HG02798 (cell line): ENCODE results near the gene REC8.
"Not testable (repeated sequence)": the region's sequence is repeated elsewhere in the genome, so short reads cannot be mapped to it uniquely, and the experiment has no call there.

Experiments
- ATAC-seq: cut with Tn5 transposase; IDR thresholded peaks from one replicate; pipeline ENCODE4 v1.9.1; 2021; ENCODE audit warnings: mild to moderate bottlenecking; ENCODE audit not compliant: unreplicated experiment, poor library complexity

REC8 gene

GRCh38 chr14:24196071-24197055 lies 24.5 kb downstream of the REC8 start:
- ATAC-seq, result peak; percentile 24

GRCh38 chr14:24197056-24197450 lies 25.2 kb downstream of the REC8 start:
- ATAC-seq, result no peak

- ATAC-seq, result no peak
Measured at GRCh38 chr14:24198814-24199524, 27.1 kb downstream of the REC8 start.

GRCh38 chr14:24202538-24202937 lies 30.7 kb downstream of the REC8 start:
- not testable (repeated sequence) for ATAC-seq

- ATAC-seq, result not testable (repeated sequence)
Measured at GRCh38 chr14:24203249-24203886, 31.5 kb downstream of the REC8 start.

GRCh38 chr14:24204163-24205146 lies 32.6 kb downstream of the REC8 start:
- no peak for ATAC-seq

- ATAC-seq, result no peak
Measured at GRCh38 chr14:24206260-24207103, 34.6 kb downstream of the REC8 start.

- ATAC-seq, result no peak
Measured at GRCh38 chr14:24207104-24207551, 35.2 kb downstream of the REC8 start.

GRCh38 chr14:24207625-24208024 lies 35.7 kb downstream of the REC8 start:
- ATAC-seq, result no peak

- no peak for ATAC-seq
Measured at GRCh38 chr14:24211311-24211710, 39.4 kb downstream of the REC8 start.

GRCh38 chr14:24212924-24213865 lies 41.3 kb downstream of the REC8 start, which contains the start of gene CHMP4A:
CHMP4A (minus strand) TSS chr14:24213488; CDS start chr14:24213439, 49 bp downstream.
- ATAC-seq, result peak; percentile 80

GRCh38 chr14:24213866-24214662 lies 42.2 kb downstream of the REC8 start:
- no peak for ATAC-seq

GRCh38 chr14:24215495-24216344 lies 43.8 kb downstream of the REC8 start, which contains the start of gene MDP1:
MDP1 (minus strand) TSS chr14:24216066; CDS start chr14:24215955, 111 bp downstream.
- peak; percentile 74 for ATAC-seq

- ATAC-seq, result no peak
Measured at GRCh38 chr14:24216345-24216699, 44.4 kb downstream of the REC8 start.

GRCh38 chr14:24216876-24217275 lies 45.0 kb downstream of the REC8 start:
- ATAC-seq, result not testable (repeated sequence)

- no peak for ATAC-seq
Measured at GRCh38 chr14:24219080-24219479, 47.2 kb downstream of the REC8 start.
